CD4-positive, alpha-beta T cell treated with Interleukin-6 for 4 hours (primary cell): ENCODE measurements around the gene HEXD.
A peak's percentile ranks its signal among the peaks of the same experiment; 100 is the strongest.
"Not testable (repeated sequence)": the region's sequence is repeated elsewhere in the genome, so short reads cannot be mapped to it uniquely, and the experiment has no call there.

Experiments
- DNase-seq: peaks from one replicate; pipeline ENCODE4 v3.0.0-alpha.2; 2020; ENCODE audit warnings: mixed read lengths

The HEXD gene

GRCh38 chr17:82397449-82398335 is 20.5 kb upstream of the HEXD start:
- no peak for DNase-seq

GRCh38 chr17:82399041-82399441 is 19.1 kb upstream of the HEXD start:
- DNase-seq = no peak

- DNase-seq = no peak
Observed at GRCh38 chr17:82399601-82400101, 18.5 kb upstream of the HEXD start.

GRCh38 chr17:82400206-82400605 is 17.9 kb upstream of the HEXD start:
- no peak for DNase-seq

GRCh38 chr17:82400830-82401229 is 17.3 kb upstream of the HEXD start:
- peak; percentile 67 for DNase-seq

- DNase-seq = no peak
Observed at GRCh38 chr17:82402865-82403264, 15.3 kb upstream of the HEXD start.

- no peak for DNase-seq
Observed at GRCh38 chr17:82403662-82404660, 14.2 kb upstream of the HEXD start.

- no peak for DNase-seq
Observed at GRCh38 chr17:82405051-82405450, 13.1 kb upstream of the HEXD start.

GRCh38 chr17:82406131-82406671 is 11.9 kb upstream of the HEXD start:
- DNase-seq = no peak

- no peak for DNase-seq
Observed at GRCh38 chr17:82407255-82407654, 10.9 kb upstream of the HEXD start.

GRCh38 chr17:82408288-82408937 is 9.7 kb upstream of the HEXD start:
- no peak for DNase-seq

- DNase-seq = no peak
Observed at GRCh38 chr17:82408938-82409318, 9.2 kb upstream of the HEXD start.

- no peak for DNase-seq
Observed at GRCh38 chr17:82410014-82410716, 8.0 kb upstream of the HEXD start.

GRCh38 chr17:82411396-82412053 is 6.6 kb upstream of the HEXD start:
- no peak for DNase-seq

- not testable (repeated sequence) for DNase-seq
Observed at GRCh38 chr17:82412081-82412480, 6.1 kb upstream of the HEXD start.

GRCh38 chr17:82412535-82413520 is 5.3 kb upstream of the HEXD start:
- DNase-seq = no peak

- peak; percentile 79 for DNase-seq
Observed at GRCh38 chr17:82414548-82415281, 3.4 kb upstream of the HEXD start.

GRCh38 chr17:82415336-82415735 is 2.8 kb upstream of the HEXD start:
- DNase-seq = no peak

GRCh38 chr17:82415786-82416185 is 2.4 kb upstream of the HEXD start:
- DNase-seq = no peak
